HUES48 (cell line): Measurements from ENCODE around the gene INPP4A.
"Not testable (repeated sequence)": the region's sequence is repeated elsewhere in the genome, so short reads cannot be mapped to it uniquely, and the experiment has no call there.

Source experiments
- H3K27ac ChIP-seq: one replicate; pipeline ENCODE4 v1.7.0; 2013; ENCODE audit warnings: low read depth, low read length, inconsistent platforms
- H3K27me3 ChIP-seq: 2 replicates; pipeline ENCODE4 v1.6.1; 2013; ENCODE audit warnings: mild to moderate bottlenecking, low read length; ENCODE audit not compliant: control insufficient read depth, insufficient read depth
- H3K36me3 ChIP-seq: 2 replicates; pipeline ENCODE4 v1.6.1; 2013; ENCODE audit warnings: low read length; ENCODE audit not compliant: control insufficient read depth, insufficient read depth
- H3K4me1 ChIP-seq: 2 replicates; pipeline ENCODE4 v1.6.1; 2013; ENCODE audit warnings: mild to moderate bottlenecking, low read length; ENCODE audit not compliant: control insufficient read depth, insufficient read depth
- H3K4me3 ChIP-seq: 2 replicates; pipeline ENCODE4 v1.5.1; 2013; ENCODE audit warnings: mild to moderate bottlenecking, low read depth, low read length
- H3K9ac ChIP-seq: 2 replicates; pipeline ENCODE4 v1.6.1; 2013; ENCODE audit warnings: mild to moderate bottlenecking, low read depth, low read length, moderate library complexity
- H3K9me3 ChIP-seq: 2 replicates; pipeline ENCODE4 v1.6.1; 2013; ENCODE audit warnings: low read length; ENCODE audit not compliant: control insufficient read depth, insufficient read depth

The INPP4A gene

GRCh38 chr2:98415719-98416248, 28.9 kb upstream of the INPP4A start:
- H3K27ac ChIP-seq, H3K4me3 ChIP-seq, H3K9ac ChIP-seq, H3K4me1 ChIP-seq, H3K27me3 ChIP-seq, H3K36me3 ChIP-seq: not testable (repeated sequence)
- peaks cover 30% of the 10 kb centered on the region for H3K9me3 ChIP-seq

GRCh38 chr2:98416383-98417159, 28.1 kb upstream of the INPP4A start:
- Histone ChIP-seq H3K36me3 (no peaks in the 10 kb centered on the region), H3K27me3 (no peaks in the 10 kb centered on the region), H3K27ac (no peak overlapping the region), H3K4me1 (no peaks in the 10 kb centered on the region), H3K4me3 (no peak overlapping the region), H3K9ac (no peak overlapping the region), H3K9me3 (peaks cover 32% of the 10 kb centered on the region)

GRCh38 chr2:98419544-98419943, 25.1 kb upstream of the INPP4A start:
- Histone ChIP-seq H3K9ac (no peak overlapping the region), H3K9me3 (peaks cover 20% of the 10 kb centered on the region), H3K27ac (no peak overlapping the region), H3K27me3 (no peaks in the 10 kb centered on the region), H3K4me3 (no peak overlapping the region), H3K4me1 (no peaks in the 10 kb centered on the region), H3K36me3 (no peaks in the 10 kb centered on the region)

- H3K9me3 ChIP-seq: peaks cover 14% of the 10 kb centered on the region
- no peaks in the 10 kb centered on the region for H3K4me1 ChIP-seq
- no peak overlapping the region for H3K9ac ChIP-seq
- no peaks in the 10 kb centered on the region for H3K36me3 ChIP-seq
- H3K27me3 ChIP-seq: no peaks in the 10 kb centered on the region
- no peak overlapping the region for H3K4me3 ChIP-seq
- H3K27ac ChIP-seq: no peak overlapping the region
Measured at GRCh38 chr2:98419977-98420725, 24.5 kb upstream of the INPP4A start.

- Histone ChIP-seq H3K9ac (no peak overlapping the region), H3K27ac (no peak overlapping the region), H3K4me3 (no peak overlapping the region), H3K9me3 (peaks cover 9% of the 10 kb centered on the region), H3K4me1 (no peaks in the 10 kb centered on the region), H3K27me3 (no peaks in the 10 kb centered on the region), H3K36me3 (no peaks in the 10 kb centered on the region)
Measured at GRCh38 chr2:98422449-98422848, 22.2 kb upstream of the INPP4A start.

- no peaks in the 10 kb centered on the region for H3K4me1 ChIP-seq
- no peaks in the 10 kb centered on the region for H3K27me3 ChIP-seq
- H3K4me3 ChIP-seq: no peak overlapping the region
- no peak overlapping the region for H3K9ac ChIP-seq
- no peaks in the 10 kb centered on the region for H3K36me3 ChIP-seq
- H3K27ac ChIP-seq: no peak overlapping the region
- H3K9me3 ChIP-seq: peaks cover 14% of the 10 kb centered on the region
Measured at GRCh38 chr2:98426771-98427170, 17.9 kb upstream of the INPP4A start.

GRCh38 chr2:98432145-98432544, 12.5 kb upstream of the INPP4A start:
- Histone ChIP-seq H3K9ac (no peak overlapping the region), H3K27ac (no peak overlapping the region), H3K36me3 (no peaks in the 10 kb centered on the region), H3K9me3 (peaks cover 44% of the 10 kb centered on the region), H3K27me3 (no peaks in the 10 kb centered on the region), H3K4me1 (peaks cover 5% of the 10 kb centered on the region), H3K4me3 (no peak overlapping the region; the same call in 1 of the 2 replicates)

- peaks cover 9% of the 10 kb centered on the region for H3K4me1 ChIP-seq
- H3K4me3 ChIP-seq: no peak overlapping the region
- H3K9ac ChIP-seq: no peak overlapping the region
- peaks cover 44% of the 10 kb centered on the region for H3K9me3 ChIP-seq
- no peak overlapping the region for H3K27ac ChIP-seq
- H3K36me3 ChIP-seq: no peaks in the 10 kb centered on the region
- H3K27me3 ChIP-seq: no peaks in the 10 kb centered on the region
Measured at GRCh38 chr2:98433363-98433964, 11.2 kb upstream of the INPP4A start.

GRCh38 chr2:98434492-98434891, 10.2 kb upstream of the INPP4A start:
- H3K27ac ChIP-seq: no peak overlapping the region
- no peak overlapping the region for H3K4me3 ChIP-seq
- peaks cover 44% of the 10 kb centered on the region for H3K9me3 ChIP-seq
- H3K36me3 ChIP-seq: no peaks in the 10 kb centered on the region
- no peak overlapping the region for H3K9ac ChIP-seq
- H3K4me1 ChIP-seq: peaks cover 12% of the 10 kb centered on the region
- H3K27me3 ChIP-seq: no peaks in the 10 kb centered on the region

GRCh38 chr2:98435670-98436069, 9.0 kb upstream of the INPP4A start:
- H3K9ac ChIP-seq, H3K4me3 ChIP-seq, H3K27me3 ChIP-seq, H3K27ac ChIP-seq, H3K36me3 ChIP-seq: not testable (repeated sequence)
- Histone ChIP-seq H3K9me3 (peaks cover 39% of the 10 kb centered on the region), H3K4me1 (peaks cover 12% of the 10 kb centered on the region)

- Histone ChIP-seq H3K27ac (no peak overlapping the region), H3K36me3 (no peaks in the 10 kb centered on the region), H3K4me3 (0 out of 2 replicates have a peak overlapping the region, but pooled peaks have one; percentile 8), H3K4me1 (peaks cover 14% of the 10 kb centered on the region), H3K9me3 (peaks cover 38% of the 10 kb centered on the region), H3K27me3 (no peaks in the 10 kb centered on the region), H3K9ac (peak overlapping the region; percentile 20; the same call in 1 of the 2 replicates)
Measured at GRCh38 chr2:98436734-98437133, 7.9 kb upstream of the INPP4A start.
